ENCODE measurements around the gene KRT81.
"Not testable (repeated sequence)": the region's sequence is repeated elsewhere in the genome, so short reads cannot be mapped to it uniquely, and the experiment has no call there.

KRT81 gene

GRCh38 chr12:52241205-52241842, 50.0 kb downstream of the KRT81 start:
- no peak for DNase-seq (ENCODE audit: low read depth)

GRCh38 chr12:52240247-52240646, 51.1 kb downstream of the KRT81 start:
- not testable (repeated sequence) for DNase-seq (ENCODE audit: low read depth)

- DNase-seq (ENCODE audit: low read depth), result no peak
Measured at GRCh38 chr12:52239767-52240166, 51.6 kb downstream of the KRT81 start.

GRCh38 chr12:52238916-52239646, 52.3 kb downstream of the KRT81 start:
- no peak for DNase-seq (ENCODE audit: low read depth)

- DNase-seq (ENCODE audit: low read depth), result no peak
Measured at GRCh38 chr12:52238207-52238840, 53.0 kb downstream of the KRT81 start.

GRCh38 chr12:52236386-52237050, 54.8 kb downstream of the KRT81 start:
- DNase-seq (ENCODE audit: low read depth), result no peak
